ENCODE results near the gene NELL1. TPM values are rescaled to one million over a fixed set of nuclear protein-coding genes. Genes with fewer than 3 reads are reported as not detected.

Gene NELL1
- total and polyA plus RNA-seq, 12 donors: 0.11 to 0.39 (median 0.24) TPM; not detected in 9

GRCh38 chr11:21520244-21520643 is 850.9 kb downstream of the NELL1 start:
- H3K36me3 ChIP-seq (replicated peaks in 1 of 2): no peaks in the 10 kb centered on the region
- H3K4me1 ChIP-seq (replicated peaks in 1 of 2): no peaks in the 10 kb centered on the region
- no peak overlapping the region for H3K27ac ChIP-seq
- H3K9me3 ChIP-seq (replicated peaks in 1 of 3): no peaks in the 10 kb centered on the region
- no peaks in the 10 kb centered on the region for H3K27me3 ChIP-seq
- TF ChIP-seq POLR2A (IDR thresholded peaks at IDR 0.05) (no peak), CTCF (IDR thresholded peaks at IDR 0.05) (no peak)
- 58 to 78% (median 67%) methylated on average over 1 of the region's 1 CpG for WGBS, 4 donors
- no peak for DNase-seq
- H3K4me3 ChIP-seq: no peak overlapping the region
- intact Hi-C loops (cut with DNase I): no loop called here

- no peak for TF ChIP-seq POLR2A (IDR thresholded peaks at IDR 0.05)
- TF ChIP-seq CTCF (IDR thresholded peaks at IDR 0.05): no peak
- Histone ChIP-seq H3K27ac (no peak overlapping the region), H3K4me3 (no peak overlapping the region), H3K36me3 (replicated peaks in 1 of 2) (no peaks in the 10 kb centered on the region), H3K9me3 (replicated peaks in 1 of 3) (no peaks in the 10 kb centered on the region), H3K27me3 (no peaks in the 10 kb centered on the region), H3K4me1 (replicated peaks in 1 of 2) (no peaks in the 10 kb centered on the region)
- 38 to 41% (median 40%) methylated on average over 1 of the region's 1 CpG for WGBS, 4 donors
- DNase-seq: no peak
- intact Hi-C loops (cut with DNase I): no loop called here
Measured at GRCh38 chr11:21529187-21529586, 859.8 kb downstream of the NELL1 start.

GRCh38 chr11:21534288-21534687 is 864.9 kb downstream of the NELL1 start:
- 72 to 84% (median 80%) methylated on average over 5 of the region's 5 CpGs for whole genome bisulfite sequencing, 4 donors
- H3K9me3 ChIP-seq (replicated peaks in 1 of 3): no peaks in the 10 kb centered on the region
- no peak for DNase-seq
- H3K27me3 ChIP-seq: no peaks in the 10 kb centered on the region
- H3K27ac ChIP-seq: no peak overlapping the region
- intact Hi-C loops (cut with DNase I): no loop called here
- H3K4me3 ChIP-seq: no peak overlapping the region
- no peak for TF ChIP-seq CTCF (IDR thresholded peaks at IDR 0.05)
- no peak for TF ChIP-seq POLR2A (IDR thresholded peaks at IDR 0.05)
- no peaks in the 10 kb centered on the region for H3K36me3 ChIP-seq (replicated peaks in 1 of 2)
- H3K4me1 ChIP-seq (replicated peaks in 1 of 2): no peaks in the 10 kb centered on the region

GRCh38 chr11:21537980-21538379 is 868.6 kb downstream of the NELL1 start:
- 39 to 74% (median 69%) methylated on average over 1 of the region's 1 CpG for WGBS, 4 donors
- no peak for TF ChIP-seq CTCF (IDR thresholded peaks at IDR 0.05)
- no peak for TF ChIP-seq POLR2A (IDR thresholded peaks at IDR 0.05)
- Histone ChIP-seq H3K9me3 (replicated peaks in 1 of 3) (no peaks in the 10 kb centered on the region), H3K4me3 (no peak overlapping the region), H3K27me3 (no peaks in the 10 kb centered on the region), H3K4me1 (replicated peaks in 1 of 2) (no peaks in the 10 kb centered on the region), H3K27ac (no peak overlapping the region), H3K36me3 (replicated peaks in 1 of 2) (no peaks in the 10 kb centered on the region)
- no peak for DNase-seq
- intact Hi-C loops (cut with DNase I): no loop called here

Data from adrenal gland (tissue), 12 donors.